ENCODE results near the gene FAM3B. TPM values are rescaled to one million over a fixed set of nuclear protein-coding genes. Genes with fewer than 3 reads are reported as not detected.

The FAM3B gene
- total and polyA plus RNA-seq, 2 experiments from 2014 or later: 2.5 to 3.6 TPM

- TF ChIP-seq, protein P1, sequence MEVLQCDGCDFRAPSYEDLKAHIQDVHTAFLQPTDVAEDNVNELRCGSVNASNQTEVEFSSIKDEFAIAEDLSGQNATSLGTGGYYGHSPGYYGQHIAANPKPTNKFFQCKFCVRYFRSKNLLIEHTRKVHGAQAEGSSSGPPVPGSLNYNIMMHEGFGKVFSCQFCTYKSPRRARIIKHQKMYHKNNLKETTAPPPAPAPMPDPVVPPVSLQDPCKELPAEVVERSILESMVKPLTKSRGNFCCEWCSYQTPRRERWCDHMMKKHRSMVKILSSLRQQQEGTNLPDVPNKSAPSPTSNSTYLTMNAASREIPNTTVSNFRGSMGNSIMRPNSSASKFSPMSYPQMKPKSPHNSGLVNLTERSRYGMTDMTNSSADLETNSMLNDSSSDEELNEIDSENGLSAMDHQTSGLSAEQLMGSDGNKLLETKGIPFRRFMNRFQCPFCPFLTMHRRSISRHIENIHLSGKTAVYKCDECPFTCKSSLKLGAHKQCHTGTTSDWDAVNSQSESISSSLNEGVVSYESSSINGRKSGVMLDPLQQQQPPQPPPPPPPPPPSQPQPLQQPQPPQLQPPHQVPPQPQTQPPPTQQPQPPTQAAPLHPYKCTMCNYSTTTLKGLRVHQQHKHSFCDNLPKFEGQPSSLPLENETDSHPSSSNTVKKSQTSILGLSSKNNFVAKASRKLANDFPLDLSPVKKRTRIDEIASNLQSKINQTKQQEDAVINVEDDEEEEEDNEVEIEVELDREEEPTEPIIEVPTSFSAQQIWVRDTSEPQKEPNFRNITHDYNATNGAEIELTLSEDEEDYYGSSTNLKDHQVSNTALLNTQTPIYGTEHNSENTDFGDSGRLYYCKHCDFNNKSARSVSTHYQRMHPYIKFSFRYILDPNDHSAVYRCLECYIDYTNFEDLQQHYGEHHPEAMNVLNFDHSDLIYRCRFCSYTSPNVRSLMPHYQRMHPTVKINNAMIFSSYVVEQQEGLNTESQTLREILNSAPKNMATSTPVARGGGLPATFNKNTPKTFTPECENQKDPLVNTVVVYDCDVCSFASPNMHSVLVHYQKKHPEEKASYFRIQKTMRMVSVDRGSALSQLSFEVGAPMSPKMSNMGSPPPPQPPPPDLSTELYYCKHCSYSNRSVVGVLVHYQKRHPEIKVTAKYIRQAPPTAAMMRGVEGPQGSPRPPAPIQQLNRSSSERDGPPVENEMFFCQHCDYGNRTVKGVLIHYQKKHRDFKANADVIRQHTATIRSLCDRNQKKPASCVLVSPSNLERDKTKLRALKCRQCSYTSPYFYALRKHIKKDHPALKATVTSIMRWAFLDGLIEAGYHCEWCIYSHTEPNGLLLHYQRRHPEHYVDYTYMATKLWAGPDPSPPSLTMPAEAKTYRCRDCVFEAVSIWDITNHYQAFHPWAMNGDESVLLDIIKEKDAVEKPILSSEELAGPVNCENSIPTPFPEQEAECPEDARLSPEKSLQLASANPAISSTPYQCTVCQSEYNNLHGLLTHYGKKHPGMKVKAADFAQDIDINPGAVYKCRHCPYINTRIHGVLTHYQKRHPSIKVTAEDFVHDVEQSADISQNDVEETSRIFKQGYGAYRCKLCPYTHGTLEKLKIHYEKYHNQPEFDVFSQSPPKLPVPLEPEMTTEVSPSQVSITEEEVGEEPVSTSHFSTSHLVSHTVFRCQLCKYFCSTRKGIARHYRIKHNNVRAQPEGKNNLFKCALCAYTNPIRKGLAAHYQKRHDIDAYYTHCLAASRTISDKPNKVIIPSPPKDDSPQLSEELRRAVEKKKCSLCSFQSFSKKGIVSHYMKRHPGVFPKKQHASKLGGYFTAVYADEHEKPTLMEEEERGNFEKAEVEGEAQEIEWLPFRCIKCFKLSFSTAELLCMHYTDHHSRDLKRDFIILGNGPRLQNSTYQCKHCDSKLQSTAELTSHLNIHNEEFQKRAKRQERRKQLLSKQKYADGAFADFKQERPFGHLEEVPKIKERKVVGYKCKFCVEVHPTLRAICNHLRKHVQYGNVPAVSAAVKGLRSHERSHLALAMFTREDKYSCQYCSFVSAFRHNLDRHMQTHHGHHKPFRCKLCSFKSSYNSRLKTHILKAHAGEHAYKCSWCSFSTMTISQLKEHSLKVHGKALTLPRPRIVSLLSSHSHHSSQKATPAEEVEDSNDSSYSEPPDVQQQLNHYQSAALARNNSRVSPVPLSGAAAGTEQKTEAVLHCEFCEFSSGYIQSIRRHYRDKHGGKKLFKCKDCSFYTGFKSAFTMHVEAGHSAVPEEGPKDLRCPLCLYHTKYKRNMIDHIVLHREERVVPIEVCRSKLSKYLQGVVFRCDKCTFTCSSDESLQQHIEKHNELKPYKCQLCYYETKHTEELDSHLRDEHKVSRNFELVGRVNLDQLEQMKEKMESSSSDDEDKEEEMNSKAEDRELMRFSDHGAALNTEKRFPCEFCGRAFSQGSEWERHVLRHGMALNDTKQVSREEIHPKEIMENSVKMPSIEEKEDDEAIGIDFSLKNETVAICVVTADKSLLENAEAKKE (CRISPR knock-in tag; IDR thresholded peaks at IDR 0.05): no peak
- TF ChIP-seq EZH2phosphoT487 (IDR thresholded peaks at IDR 0.05; ENCODE audit: unreplicated experiment) (no peak), POLR2AphosphoS5 (IDR thresholded peaks at IDR 0.05; ENCODE audit: low read depth) (no peak), STAT1 (IDR thresholded peaks at IDR 0.05; ENCODE audit: unreplicated experiment) (no peak)
- TF ChIP-seq, protein P2, sequence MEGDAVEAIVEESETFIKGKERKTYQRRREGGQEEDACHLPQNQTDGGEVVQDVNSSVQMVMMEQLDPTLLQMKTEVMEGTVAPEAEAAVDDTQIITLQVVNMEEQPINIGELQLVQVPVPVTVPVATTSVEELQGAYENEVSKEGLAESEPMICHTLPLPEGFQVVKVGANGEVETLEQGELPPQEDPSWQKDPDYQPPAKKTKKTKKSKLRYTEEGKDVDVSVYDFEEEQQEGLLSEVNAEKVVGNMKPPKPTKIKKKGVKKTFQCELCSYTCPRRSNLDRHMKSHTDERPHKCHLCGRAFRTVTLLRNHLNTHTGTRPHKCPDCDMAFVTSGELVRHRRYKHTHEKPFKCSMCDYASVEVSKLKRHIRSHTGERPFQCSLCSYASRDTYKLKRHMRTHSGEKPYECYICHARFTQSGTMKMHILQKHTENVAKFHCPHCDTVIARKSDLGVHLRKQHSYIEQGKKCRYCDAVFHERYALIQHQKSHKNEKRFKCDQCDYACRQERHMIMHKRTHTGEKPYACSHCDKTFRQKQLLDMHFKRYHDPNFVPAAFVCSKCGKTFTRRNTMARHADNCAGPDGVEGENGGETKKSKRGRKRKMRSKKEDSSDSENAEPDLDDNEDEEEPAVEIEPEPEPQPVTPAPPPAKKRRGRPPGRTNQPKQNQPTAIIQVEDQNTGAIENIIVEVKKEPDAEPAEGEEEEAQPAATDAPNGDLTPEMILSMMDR (conservative IDR thresholded peaks at IDR 0.05; ENCODE audit: low read depth in 2 of 2): no peak
Measured at GRCh38 chr21:41369920-41370839, 53.6 kb downstream of the FAM3B start (continued).

All from GM23338 (cell line).